GM21717 (cell line): ENCODE results near the gene PKDCC.
"Not testable (repeated sequence)": the region's sequence is repeated elsewhere in the genome, so short reads cannot be mapped to it uniquely, and the experiment has no call there.

Experiments used
- ATAC-seq: cut with Tn5 transposase; IDR thresholded peaks from one replicate; pipeline ENCODE4 v1.9.1; 2021; ENCODE audit warnings: mild to moderate bottlenecking, moderate library complexity; ENCODE audit not compliant: unreplicated experiment

The PKDCC gene

DNA sequence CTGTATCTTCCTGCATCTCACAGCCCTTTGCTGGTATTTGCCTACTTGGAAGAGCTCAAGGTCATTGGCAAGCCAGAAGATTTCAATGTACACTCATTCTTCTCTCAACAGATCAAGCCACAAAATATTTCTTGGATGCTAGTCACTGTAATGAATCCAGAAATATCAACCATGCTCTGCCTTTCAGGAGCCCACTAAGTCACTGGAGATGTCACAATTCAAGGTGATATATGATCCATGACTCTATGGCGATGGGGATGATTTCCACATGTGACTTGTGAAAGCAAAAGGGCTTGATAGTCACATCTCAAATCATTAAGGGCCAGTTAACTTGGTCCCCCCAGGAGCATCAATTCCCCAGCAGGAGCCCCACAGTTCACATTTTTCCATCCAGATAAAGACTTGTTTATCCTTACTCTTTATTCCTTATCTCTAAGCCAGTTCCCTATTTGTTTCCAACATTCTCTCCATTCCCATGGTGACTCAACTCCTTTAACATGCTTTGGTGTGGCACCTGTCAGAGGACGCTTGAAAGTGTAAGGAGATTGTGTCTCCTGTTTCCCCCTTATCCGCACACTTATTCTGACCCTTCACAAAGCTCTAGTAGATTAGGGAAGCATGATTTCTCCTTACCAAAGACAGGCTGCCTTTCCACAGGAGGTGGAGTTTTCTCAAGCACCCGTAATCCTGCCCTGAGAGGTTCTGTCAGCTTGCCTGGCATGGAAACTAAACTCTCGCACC is 15.8 kb downstream of the PKDCC start:
- no peak for ATAC-seq

DNA sequence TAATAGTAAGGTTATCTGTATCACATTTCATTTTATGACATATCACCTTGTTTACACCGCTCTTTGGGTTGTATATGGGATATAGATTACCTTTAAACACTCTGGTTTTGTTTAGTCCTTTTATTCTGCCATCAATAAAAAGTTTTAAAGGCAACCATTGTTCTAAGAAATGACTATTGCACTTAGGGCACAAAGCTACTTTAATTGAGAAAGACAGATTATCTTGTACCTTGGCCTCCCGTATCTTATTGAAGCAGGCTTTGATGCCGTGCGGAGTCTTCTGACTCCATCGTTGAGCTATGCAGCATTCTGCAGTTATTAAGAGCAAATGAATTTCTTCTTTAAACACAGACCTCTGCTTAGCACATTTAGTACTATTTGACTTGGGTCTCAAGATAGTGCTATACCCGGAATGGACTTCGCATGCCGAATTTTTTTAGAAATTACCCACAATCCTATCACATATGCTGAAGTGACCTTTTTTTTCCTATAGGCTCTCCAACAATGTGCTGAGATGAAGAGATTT is 16.7 kb downstream of the PKDCC start:
- no peak for ATAC-seq

DNA sequence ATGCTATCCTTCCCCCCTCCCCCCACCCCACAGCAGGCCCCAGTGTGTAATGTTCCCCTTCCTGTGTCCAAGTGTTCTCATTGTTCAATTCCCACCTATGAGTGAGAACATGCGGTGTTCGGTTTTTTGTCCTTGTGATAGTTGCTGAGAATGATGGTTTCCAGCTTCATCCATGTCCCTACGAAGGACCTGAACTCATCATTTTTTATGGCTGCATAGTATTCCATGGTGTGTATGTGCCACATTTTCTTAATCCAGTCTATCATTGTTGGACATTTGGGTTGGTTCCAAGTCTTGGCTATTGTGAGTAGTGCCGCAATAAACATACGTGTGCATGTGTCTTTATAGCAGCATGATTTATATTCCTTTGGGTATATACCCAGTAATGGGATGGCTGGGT is 17.9 kb downstream of the PKDCC start:
- ATAC-seq, result not testable (repeated sequence)

DNA sequence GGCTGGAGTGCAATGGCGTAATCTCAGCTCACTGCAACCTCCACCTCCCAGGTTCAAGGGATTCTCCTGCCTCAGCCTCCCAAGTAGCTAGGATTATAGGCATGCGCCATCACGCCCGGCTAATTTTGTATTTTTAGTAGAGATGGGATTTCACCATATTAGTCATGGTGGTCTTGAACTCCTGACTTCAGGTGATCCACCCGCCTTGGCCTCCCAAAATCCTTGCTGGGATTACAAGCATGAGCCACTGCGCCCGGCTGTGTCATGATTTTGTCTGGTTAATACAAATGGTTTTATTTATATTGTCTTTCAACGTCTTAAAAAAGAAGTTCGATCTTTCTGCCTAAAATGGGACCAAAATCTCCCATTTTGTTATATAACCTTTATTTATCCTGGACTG is 19.2 kb downstream of the PKDCC start:
- not testable (repeated sequence) for ATAC-seq

DNA sequence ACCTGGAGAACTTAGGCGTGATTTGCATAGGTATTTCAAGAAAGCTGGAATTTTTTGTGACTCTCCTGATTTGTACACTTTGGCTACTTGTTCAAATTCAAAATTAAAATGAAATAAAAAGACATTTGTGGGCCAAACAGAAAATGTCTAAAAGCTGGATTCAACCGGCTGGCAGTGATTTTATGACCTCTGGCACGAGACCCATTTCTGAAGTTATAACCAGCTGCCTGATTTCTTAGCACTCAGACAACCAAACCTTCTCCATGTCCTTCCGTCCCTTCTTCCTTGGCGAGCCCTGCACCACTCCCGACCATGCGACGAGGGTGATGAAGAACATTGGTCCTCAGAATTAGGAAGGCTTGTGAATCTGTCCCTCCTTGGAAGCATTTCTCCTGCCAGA is 19.7 kb downstream of the PKDCC start:
- ATAC-seq, result no peak

DNA sequence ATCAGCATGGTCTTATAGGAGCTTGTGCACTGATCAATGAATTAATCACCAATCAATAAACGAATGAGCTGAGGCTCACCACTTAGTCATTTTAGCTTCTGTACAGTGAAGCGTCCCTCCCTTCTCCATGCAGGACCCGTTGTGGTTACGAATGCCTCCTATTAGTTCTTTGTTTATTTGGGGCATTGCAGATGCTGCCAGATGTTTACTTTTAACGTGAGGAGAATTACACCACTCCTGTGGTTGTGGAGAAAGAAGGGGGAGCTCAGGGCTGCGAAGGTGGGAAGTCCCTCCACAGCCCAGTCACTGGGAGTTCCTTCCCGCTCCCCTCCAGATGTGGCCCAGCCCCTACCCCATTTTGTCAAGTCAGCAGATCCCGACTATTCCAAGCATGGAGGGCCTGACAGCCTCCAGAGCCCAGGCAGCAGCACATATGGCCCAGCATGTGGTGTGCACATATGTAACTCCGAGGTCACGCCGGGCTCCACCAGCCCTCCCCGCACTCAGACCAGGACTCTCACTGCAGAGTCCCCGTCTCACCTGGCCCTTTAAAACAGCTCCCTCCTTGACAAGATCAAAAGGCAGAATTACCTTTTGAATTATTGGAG is 20.9 kb downstream of the PKDCC start:
- ATAC-seq, result no peak

DNA sequence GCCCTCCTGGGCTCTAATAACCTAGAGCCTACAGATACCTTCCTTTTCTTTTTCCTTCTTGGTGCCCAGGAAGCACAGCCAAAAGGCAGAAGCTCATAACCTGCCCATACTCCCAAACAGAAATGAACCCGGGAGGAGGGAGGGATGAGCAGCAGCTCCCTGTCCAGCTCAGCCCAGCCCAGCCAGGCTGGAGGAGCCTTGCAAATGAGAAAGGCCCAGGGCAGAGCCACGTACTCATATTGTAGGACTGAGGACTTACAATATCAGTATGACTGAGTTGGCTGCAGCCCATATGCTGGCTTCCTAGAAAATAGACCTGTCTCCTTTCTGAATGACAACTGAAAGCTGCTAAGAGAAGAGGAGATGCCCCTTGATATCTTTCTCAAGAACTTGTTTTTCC is 21.7 kb downstream of the PKDCC start:
- no peak for ATAC-seq

DNA sequence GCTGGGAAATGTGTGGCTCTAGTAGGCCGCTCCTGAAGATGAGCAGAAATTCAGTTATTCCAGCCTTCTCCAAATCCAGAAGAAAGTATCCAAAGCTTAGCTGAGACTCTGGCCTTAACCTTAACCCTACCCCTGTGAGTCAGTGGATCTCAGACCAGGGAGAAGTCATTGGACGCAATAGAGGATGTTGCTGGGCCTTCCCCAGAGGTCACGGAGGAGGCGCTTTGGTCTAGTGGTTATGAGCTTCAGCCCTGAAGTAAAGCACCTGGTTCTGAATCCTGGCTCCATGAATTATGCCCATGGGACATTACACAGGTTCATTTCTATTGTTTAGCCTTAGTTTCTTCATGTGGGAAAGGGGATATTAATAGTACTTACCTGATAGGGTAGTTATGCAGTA is 24.0 kb downstream of the PKDCC start:
- ATAC-seq, result no peak

DNA sequence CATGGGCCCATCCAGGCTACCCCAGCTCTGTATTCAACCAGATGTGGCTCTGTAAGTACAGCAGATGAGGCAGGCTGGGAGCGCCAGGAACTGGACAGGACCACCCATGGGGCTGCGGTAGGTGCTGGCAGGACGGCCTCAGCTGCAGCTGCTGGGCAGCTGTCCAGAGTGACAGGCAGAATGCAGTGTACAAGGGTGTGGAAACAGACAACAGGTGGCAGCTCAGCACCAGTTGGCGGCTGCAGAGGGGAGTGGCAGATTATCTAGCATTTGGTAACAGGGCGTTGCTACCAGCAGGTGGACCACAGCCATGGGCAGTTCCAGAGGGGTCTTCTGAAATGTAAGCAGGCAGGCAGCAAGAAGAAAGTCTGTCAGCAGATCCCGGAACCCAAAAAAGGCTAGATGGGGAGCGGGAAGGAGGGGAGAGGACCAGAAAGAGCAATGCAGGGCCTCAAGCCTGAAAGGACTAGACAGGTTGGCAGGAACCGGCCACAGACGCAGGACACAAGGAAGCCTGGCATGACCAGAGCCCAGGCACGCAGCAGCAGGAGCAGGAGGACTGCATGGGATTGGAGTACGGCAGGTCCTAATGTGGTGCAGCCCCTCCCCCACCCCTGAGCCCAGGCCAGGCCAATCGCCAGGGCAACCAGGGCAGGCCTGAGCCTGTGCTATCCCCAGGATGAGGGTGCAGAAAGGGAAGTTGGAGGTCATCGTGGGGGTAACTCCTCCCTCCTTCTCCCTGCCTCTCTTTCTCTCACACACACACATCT is 24.7 kb downstream of the PKDCC start:
- ATAC-seq, result no peak

DNA sequence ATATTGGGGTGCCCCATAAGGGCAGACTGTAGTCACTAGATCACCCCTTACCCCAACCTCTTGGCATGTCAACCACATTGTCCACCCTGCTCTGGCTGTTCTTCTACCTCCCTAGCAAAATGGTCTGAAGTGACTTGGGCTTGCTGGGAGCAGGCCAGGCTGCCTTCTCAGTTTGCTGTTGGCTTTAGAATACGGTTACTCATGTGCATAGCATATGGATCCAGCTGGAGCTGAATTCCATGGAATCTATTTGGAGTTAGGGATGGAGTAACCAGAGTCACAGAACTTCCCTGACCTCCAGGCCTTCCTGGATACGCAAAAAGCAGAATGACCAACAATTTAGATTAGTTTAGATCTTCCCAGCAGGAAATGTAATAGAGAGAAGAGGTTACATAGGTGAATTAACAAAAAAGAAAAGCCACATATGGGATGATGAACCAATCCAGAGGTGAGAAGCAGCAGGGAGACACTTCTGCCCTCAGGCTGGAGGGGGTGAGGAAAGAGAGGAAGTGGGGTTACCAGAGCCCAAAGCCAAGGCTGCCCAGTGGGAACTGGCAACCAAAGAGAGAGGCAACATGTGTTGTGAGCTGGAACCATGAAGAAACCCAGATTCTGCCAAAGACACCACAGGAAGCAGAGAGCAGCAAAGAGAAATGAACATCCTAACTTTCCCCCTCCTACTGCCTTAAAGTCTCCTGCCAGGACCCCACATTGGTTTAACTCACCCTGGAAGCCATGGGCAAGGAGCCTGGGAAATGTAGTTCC is 26.1 kb downstream of the PKDCC start:
- ATAC-seq, result no peak

DNA sequence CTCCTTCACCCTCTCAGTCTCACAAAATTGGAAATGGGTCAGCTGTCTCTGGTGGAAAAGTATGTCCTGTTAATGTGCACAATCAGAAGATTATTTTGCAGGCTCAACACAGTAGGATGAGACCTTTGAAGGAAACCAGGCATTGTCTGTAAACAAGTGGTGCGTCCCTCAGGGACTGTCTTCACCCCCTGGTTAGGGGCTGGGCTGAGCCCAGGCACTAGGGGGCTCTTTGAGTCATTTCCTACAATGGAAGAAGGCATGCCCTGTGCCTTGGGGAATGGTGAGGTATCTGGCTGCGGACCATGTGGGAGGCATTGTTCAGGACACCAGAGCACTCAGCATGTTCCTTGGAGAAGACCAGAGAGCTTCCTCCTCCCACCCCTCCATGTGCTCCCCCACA is 26.8 kb downstream of the PKDCC start:
- no peak for ATAC-seq

DNA sequence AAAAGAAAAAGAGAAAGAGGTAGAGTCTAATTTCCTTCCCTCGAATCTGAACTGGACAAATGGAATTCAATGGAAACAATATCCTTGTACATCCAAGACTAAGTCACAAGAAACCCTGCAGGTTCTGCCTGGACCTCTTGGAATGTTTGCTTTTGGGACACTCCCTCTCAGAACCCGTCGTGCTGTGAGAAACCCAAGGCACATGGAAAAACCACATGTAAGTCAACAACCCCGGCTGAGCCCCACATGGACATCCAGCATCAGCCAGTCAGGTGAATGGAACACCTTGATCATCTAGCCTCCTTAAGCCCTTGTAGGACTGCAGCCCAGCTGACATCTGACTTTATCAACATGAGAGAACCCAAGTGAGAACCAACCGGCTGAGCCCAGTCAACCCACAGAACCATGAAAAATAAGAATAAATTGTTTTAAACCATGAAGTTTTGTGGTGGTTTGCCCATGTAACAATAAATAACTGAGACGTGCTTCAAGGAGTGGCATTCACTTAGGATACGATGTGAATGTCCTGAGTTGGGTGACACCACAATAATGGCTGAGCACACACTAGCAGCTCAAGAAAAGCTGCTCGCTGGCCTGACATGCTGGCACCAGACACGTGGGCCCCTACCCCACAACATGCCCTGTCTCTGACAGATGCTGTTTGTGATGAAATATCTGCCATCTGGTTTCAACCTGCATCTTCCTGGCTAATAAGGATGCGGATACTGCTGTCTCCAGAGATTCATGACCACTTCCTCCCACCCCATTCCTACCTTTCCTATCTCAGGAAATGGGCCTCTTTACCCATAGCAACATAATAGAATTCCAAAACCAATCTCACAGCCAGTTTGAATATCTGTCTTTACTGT is 28.8 kb downstream of the PKDCC start:
- ATAC-seq, result no peak

DNA sequence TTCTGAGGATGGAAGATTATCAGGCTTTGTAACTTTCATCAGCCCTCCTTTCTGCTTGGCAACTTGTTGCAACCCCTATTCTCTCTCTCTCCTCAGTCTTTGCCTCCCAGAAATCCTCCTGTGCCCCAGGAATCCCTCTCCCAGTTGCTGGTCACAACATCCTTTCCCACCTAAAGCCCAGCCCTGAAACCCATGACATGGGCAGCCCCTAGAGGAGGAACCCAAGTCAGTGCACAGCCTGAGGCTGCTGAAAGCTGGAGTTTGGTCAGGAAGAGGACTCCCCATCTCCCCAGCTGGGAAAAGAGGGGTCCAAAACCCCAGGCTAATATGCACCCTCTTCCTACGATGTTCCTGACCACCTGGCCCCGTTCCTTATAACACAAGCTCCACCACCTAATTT is 29.5 kb downstream of the PKDCC start:
- ATAC-seq, result no peak

DNA sequence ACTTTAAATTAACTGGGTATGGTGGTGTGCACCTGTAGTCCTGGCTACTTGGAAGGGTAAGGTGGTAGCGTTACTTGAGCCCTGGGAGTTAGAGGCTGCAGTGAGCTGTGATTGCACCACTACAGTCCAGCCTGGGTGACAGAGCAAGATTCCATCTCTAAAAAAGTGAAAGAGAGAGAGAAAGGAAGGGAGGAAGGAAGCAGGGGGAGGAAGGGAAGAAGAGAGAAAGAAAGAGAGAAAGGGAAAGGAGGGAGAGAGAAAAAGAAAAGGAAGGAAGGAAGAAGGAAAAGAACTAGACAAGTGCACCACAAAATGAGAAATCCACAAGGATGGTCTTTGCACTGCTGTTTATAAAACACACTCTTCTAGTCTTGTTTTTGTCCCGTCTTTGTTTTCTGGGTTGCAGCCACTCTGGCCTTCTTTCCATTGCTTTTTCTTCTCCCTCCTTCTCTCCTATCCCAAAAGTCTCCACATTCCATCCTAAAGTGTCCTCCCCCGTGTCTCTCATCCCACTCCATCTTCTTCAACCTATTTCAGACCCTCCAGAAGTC is 32.0 kb downstream of the PKDCC start:
- no peak for ATAC-seq

DNA sequence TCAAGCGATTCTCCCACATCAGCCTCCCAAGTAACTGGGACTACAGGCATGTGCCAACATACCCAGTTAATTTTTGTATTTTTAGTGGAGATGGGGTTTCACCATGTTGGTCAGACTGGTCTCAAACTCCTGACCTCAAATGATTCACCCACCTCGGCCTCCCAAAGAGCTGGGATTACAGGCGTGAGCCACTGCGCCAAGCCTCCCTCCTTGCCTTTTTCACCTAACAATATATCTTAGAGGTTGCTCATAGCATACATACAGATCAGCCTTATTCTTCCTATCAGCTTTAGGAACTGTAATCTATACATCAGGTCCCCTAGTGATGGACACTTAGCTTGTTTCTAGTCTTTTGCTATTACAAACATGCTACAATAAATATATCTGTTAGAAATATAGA is 33.3 kb downstream of the PKDCC start:
- ATAC-seq, result not testable (repeated sequence)

DNA sequence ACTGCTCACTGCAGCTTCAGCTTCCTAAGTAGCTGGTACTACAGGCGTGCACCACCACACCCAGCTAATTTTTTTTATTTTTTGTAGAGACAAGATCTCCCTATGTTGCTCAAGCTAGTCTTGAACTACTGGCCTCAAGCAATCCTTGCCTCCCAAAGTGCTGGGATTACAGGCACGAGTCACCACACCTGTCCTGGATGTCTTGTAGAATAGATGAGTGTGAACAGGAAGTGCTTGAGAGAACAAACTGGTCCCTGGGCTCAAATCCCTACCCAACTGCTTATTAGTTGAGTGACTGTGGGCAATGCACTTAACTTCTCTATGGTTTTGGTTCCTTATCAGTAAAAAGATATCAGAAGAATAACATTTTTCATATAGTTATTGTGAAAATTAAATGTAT is 34.2 kb downstream of the PKDCC start:
- no peak for ATAC-seq

DNA sequence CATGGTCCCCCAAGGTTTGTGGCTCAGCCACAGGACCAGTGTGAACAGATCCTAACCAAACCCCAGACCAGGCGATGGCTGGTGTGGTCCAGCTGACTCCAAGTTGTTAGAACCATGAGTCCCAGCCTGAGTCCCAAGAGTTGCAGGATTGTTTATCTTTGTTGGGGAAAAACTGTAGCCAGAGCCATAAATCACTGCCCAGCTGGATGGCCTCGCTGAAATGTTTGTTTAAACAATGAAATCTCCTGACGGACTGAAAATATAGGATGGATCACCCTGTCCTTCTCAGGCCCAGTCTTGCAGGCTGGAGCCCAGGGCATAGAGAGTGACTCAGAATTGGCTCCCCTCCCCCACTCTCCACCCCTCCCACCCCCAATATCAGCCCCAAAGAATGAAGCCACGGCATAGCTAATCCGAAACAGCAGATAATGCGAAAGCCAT is 36.4 kb downstream of the PKDCC start:
- no peak for ATAC-seq

DNA sequence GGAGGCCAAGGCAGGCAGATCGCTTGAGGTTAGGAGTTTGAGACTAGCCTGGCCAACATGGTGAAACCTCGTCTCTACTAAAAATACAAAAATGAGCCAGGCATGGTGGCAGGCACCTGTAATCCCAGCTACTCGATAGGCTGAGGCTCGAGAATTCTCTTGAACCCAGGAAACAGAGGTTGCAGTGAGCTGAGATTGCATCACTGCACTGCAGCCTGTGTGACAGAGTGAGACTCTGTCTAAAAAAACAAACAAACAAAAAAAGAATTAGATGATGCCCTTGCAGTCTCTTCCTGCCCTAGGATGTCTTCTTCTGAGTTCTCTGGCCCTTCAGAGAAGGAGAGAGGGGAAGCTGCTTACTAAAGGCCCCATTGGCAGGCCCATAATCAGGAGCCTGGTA is 37.2 kb downstream of the PKDCC start:
- not testable (repeated sequence) for ATAC-seq

DNA sequence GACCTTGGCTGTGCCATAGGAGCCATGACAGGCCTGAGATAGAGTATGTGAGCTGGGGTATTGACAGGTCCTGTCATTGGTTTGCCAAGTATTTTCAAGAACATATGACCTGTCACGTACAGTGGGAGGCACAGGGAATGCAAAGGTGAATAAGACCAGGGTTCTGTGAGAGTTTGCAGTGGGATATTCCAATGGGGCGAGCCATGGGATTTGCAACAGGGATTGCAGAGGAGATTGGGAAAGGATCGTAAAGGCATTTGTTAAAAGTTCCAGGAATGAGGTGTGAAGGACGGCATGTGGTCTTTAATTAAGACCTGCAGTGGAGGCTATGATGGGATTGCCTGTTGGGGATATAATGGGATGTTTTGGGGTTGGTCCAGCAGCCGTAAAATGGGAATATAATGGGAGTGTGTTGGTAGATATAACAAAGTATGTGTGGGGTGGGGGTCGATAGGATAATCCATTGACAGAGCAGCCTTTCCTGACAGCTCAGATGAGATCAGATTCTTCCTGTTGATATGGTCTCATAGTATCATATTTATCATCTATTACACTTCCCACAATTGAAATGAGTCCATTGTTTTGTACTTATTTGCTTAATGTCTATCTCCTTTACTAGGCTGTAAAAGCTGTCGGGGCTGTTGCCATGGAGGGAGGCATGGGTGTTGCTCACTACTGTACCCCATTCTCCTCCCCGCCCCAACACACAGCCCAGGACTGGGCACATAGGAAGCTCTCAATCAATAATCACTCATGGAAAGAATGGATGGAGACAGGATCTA is 38.1 kb downstream of the PKDCC start:
- ATAC-seq, result no peak
